ENCODE results near the gene NLGN1. TPM values are rescaled to one million over a fixed set of nuclear protein-coding genes. Genes with fewer than 3 reads are reported as not detected.

The NLGN1 gene
- total RNA-seq, 4 donors from 2014 or later, result 0.80 to 4.4 (median 1.8) TPM

- intact Hi-C loops (cut with DNase I; ENCODE audit: low total_unique reads), result no loop called here
- no peak overlapping the region for H3K4me3 ChIP-seq (ENCODE audit: low read depth, poor library complexity, severe bottlenecking)
- 86 to 93% methylated on average over 1 of the region's 1 CpG for WGBS, 2 donors
- TF ChIP-seq POLR2A (IDR thresholded peaks at IDR 0.05) (no peak), CTCF (IDR thresholded peaks at IDR 0.05) (no peak)
- DNase-seq (ENCODE audit: low spot score in 2 of 2), result no peak
Measured at GRCh38 chr3:173699353-173699752, 301.8 kb downstream of the NLGN1 start.

GRCh38 chr3:173700336-173700735, 302.8 kb downstream of the NLGN1 start:
- intact Hi-C loops (cut with DNase I; ENCODE audit: low total_unique reads), result no loop called here
- 83 to 92% methylated on average over 1 of the region's 1 CpG for WGBS, 2 donors
- DNase-seq (ENCODE audit: low spot score in 2 of 2), result no peak
- TF ChIP-seq POLR2A (IDR thresholded peaks at IDR 0.05) (no peak), CTCF (IDR thresholded peaks at IDR 0.05) (no peak)
- H3K4me3 ChIP-seq (ENCODE audit: low read depth, poor library complexity, severe bottlenecking), result no peak overlapping the region

GRCh38 chr3:173702561-173702960, 305.0 kb downstream of the NLGN1 start:
- intact Hi-C loops (cut with DNase I; ENCODE audit: low total_unique reads), result no loop called here
- 94 to 97% methylated on average over 3 of the region's 3 CpGs for WGBS, 2 donors

GRCh38 chr3:173703771-173704170, 306.2 kb downstream of the NLGN1 start:
- no peak overlapping the region for H3K4me3 ChIP-seq (ENCODE audit: low read depth, poor library complexity, severe bottlenecking)
- no peak for DNase-seq (ENCODE audit: low spot score in 2 of 2)
- WGBS, 2 donors, result 84 to 85% methylated on average over 3 of the region's 3 CpGs
- TF ChIP-seq CTCF (IDR thresholded peaks at IDR 0.05), result no peak
- no peak for TF ChIP-seq POLR2A (IDR thresholded peaks at IDR 0.05)
- intact Hi-C loops (cut with DNase I; ENCODE audit: low total_unique reads), result no loop called here

More at GRCh38 chr3:173702561-173702960, 305.0 kb downstream of the NLGN1 start:
- no peak overlapping the region for H3K4me3 ChIP-seq (ENCODE audit: low read depth, poor library complexity, severe bottlenecking)
- DNase-seq (ENCODE audit: low spot score in 2 of 2), result no peak
- no peak for TF ChIP-seq CTCF (IDR thresholded peaks at IDR 0.05)
- no peak for TF ChIP-seq POLR2A (IDR thresholded peaks at IDR 0.05)

GRCh38 chr3:173706630-173707029, 309.1 kb downstream of the NLGN1 start:
- DNase-seq (ENCODE audit: low spot score in 2 of 2), result no peak
- 95 to 97% methylated on average over 9 of the region's 9 CpGs for WGBS, 2 donors
- TF ChIP-seq CTCF (IDR thresholded peaks at IDR 0.05) (no peak), POLR2A (IDR thresholded peaks at IDR 0.05) (no peak)
- intact Hi-C loops (cut with DNase I; ENCODE audit: low total_unique reads), result no loop called here
- H3K4me3 ChIP-seq (ENCODE audit: low read depth, poor library complexity, severe bottlenecking), result no peak overlapping the region

- no peak overlapping the region for H3K4me3 ChIP-seq (ENCODE audit: low read depth, poor library complexity, severe bottlenecking)
- intact Hi-C loops (cut with DNase I; ENCODE audit: low total_unique reads), result no loop called here
- DNase-seq (ENCODE audit: low spot score in 2 of 2), result no peak
- 70 to 81% methylated on average over 3 of the region's 3 CpGs for WGBS, 2 donors
- TF ChIP-seq POLR2A (IDR thresholded peaks at IDR 0.05), result no peak
- no peak for TF ChIP-seq CTCF (IDR thresholded peaks at IDR 0.05)
Measured at GRCh38 chr3:173708191-173708590, 310.6 kb downstream of the NLGN1 start.

All from lower leg skin (tissue), 4 donors.